SK-N-SH treated with all-trans-retinoic acid at 6 μM for 48 hours (cell line): ENCODE results near the gene SMTNL1.

Source experiments
- CREB5 ChIP-seq: fragments of 250-450 bp; sonication (Bioruptor Pico); IDR thresholded peaks from 2 replicates; pipeline ENCODE4 v1.5.1; 2020; ENCODE audit warnings: low read depth, mild to moderate bottlenecking, moderate library complexity
- RARB ChIP-seq: fragments of 250-450 bp; sonication (Bioruptor Pico); IDR thresholded peaks from 2 replicates; pipeline ENCODE4 v1.8.0; 2021; ENCODE audit warnings: mild to moderate bottlenecking, moderate library complexity
- ZNF565 ChIP-seq: fragments of 450-650 bp; formaldehyde crosslinking; conservative IDR thresholded peaks from 2 replicates; pipeline ENCODE4 v1.5.0; 2020; ENCODE audit warnings: low read depth, mild to moderate bottlenecking, moderate library complexity

- TF ChIP-seq CREB5 (CRISPR knock-in tag) = no peak
- TF ChIP-seq RARB (CRISPR knock-in tag) = no peak
- no peak for TF ChIP-seq ZNF565 (CRISPR knock-in tag)
Observed at GRCh38 chr11:57585301-57585700, 47.9 kb downstream of the SMTNL1 start.
